ENCODE data around the gene ARL2BP.

Gene ARL2BP

DNA sequence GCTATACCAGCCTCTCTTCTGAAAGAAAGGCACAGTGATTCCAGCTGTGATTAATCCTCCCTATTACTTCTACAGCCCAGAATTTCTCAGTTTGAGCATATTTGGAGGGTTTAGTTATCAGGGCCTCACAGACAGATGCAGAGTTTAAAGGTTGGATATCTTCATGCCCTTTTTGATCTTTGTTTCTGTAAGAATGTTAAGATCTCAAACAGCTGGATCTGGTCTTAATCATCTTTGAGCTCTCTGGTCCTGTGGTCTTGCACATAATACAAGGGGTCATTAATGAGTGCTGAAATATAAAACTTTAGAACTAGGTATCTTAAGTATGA lies 9.1 kb upstream of the ARL2BP start:
- DNase-seq: no peak

DNA sequence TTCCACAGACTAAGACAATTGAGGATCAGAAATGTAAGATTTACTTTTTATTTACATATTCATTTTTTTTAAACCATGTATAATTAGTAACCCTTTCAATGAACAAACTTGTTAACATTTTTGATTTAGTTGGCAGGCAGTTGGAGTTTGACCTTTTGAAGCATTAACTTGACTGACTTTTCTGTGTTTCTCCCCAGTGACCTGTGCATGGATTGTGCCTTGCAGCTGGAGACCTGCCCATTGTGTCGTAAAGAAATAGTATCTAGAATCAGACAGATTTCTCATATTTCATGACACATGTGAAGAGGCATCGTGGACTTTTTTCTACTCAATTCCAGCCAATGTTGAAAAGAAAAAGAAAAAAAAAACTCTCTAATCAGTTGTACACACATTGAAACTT lies 6.4 kb upstream of the ARL2BP start:
- no peak for DNase-seq

- no peak for DNase-seq
Observed at GRCh38 chr16:57239107-57239506, 6.0 kb upstream of the ARL2BP start.

GRCh38 chr16:57240851-57241250 lies 4.2 kb upstream of the ARL2BP start:
- DNase-seq: no peak

GRCh38 chr16:57242650-57243049 lies 2.4 kb upstream of the ARL2BP start:
- DNase-seq: no peak

GRCh38 chr16:57244463-57244766 lies 644 bp upstream of the ARL2BP start:
- DNase-seq: no peak

DNA sequence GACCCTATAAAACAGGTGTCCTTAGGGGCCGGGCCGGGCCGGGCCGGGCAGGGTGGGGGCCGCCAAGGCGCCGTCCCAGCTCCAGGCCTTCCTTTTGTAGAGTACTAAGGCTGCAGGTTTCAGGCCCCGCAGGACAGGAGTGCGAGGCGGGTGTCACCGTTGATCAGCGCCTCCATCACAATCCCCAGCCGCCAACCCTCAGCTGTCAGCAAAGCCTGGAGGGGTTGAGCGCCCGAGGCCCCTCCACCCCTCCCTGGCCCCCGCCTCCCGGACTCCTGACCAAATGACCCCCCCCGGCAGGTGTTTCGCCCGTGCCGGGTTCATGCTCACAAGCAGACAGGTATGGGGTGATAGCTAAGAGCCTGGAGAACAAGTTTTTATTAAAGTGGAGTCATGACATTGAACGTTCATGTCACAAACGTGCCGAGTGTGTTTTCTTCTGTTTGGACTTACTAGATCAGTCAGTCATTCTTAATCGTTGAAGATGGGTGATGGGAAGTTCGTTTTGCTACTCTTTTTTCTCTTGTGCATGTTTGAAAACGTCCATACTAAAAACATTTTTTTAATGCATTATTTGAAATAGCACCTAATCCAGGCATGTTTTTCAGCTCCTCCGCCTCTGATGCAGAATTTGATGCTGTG lies 534 bp downstream of the ARL2BP start:
- DNase-seq: no peak

DNA sequence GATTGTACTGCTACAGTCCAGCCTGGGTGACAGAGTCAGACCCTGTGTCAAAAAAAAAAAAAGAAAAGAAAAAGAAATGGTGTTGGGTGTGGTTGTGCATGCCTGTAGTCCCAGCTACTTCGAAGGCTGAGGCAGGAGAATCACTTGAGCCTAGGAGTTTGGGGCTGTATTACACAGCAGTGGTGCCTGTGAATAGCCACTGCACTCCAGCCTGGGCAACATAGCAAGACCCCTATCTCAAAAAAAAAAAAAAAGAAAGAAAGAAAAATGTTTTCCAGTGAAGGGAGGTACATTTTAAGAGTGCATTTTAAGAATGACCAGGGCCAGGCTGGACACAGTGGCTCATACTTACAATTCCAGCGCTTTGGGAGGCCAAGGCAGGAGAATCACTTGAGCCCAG lies 6.3 kb downstream of the ARL2BP start:
- DNase-seq: no peak

- DNase-seq: no peak
Observed at GRCh38 chr16:57252148-57252721, 7.2 kb downstream of the ARL2BP start.

DNA sequence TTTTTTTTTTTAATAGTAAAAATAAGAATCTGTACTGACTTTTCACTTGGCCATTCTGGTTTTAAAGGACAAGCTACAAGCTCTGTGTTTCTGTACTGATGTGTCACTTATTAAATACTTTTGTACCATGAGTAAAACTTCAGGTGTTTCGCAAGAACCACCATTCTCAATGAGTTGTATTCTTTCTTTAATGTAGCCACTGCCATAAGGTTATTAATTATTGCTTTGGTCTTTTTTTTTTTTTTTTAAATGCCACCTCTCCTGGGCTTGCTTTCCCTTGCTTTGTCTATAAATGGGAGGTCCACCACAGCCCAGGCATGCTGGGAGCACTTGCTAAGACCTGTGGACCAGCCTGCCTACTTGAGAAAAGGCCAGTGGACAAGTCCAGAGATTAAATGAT lies 8.4 kb downstream of the ARL2BP start:
- no peak for DNase-seq

DNA sequence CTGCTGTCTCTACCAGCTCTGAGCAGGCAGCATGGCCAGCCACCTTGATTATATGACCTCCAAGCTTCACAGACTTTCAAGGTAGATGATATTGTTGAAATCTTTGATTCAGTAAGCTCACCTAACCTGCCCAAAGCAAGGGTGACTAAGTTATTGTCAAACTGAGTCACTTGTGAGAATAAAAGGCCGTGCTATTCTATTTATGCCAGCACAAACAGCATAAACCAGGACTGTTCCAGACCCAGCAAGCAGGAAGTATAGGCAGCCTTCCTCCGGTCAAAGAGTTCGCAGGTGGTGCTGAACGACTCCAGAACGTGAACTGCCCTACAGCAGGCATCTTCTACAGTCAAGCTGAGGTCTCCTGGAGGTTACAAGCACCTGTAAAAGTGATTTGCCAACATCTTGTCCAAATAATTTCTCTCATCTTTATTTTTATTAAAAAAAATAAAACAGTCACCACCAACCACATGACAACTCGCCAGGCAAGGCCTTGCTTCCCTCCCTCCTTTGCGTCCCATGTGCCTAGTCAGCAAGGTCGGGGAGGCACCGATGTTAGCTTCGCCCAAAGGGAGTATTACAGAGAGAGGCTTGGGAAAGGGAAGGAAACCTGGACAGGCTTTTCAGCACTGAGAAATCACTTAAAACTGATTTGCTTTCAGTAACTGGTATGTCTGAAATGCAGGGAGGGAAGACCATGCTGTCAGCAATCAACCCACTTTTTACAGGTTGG lies 10.8 kb downstream of the ARL2BP start:
- DNase-seq: no peak

GRCh38 chr16:57256601-57257395 lies 11.7 kb downstream of the ARL2BP start:
- DNase-seq: no peak

DNA sequence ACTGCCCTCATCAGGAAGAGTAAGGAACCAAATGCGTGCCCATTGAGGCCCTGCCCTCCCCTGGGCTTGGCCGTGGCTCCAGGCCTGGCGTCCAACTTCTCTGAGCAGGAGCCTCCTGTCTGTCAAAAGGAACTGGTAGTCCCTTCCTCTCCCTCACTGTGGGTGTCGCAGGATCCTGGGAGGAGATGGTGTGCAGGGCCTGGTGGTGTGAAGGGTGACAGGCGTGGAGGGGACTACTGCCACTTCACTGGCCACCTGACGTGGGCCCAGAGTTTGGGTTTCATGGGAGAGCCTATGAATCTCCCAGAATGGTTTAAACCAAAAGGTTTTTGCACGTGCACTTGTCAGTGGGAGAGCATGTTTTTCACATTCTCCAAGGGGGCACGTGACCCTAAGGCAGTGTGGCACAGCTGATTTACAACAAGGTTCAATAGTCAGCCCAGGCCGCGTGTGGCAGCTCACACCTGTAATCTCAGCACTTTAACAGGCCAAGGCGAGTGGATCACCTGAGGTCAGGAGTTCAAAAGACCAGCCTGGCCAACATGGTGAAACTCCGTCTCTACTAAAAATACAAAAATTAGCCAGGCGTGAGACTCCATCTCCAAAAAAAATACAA lies 12.5 kb downstream of the ARL2BP start:
- no peak for DNase-seq

DNA sequence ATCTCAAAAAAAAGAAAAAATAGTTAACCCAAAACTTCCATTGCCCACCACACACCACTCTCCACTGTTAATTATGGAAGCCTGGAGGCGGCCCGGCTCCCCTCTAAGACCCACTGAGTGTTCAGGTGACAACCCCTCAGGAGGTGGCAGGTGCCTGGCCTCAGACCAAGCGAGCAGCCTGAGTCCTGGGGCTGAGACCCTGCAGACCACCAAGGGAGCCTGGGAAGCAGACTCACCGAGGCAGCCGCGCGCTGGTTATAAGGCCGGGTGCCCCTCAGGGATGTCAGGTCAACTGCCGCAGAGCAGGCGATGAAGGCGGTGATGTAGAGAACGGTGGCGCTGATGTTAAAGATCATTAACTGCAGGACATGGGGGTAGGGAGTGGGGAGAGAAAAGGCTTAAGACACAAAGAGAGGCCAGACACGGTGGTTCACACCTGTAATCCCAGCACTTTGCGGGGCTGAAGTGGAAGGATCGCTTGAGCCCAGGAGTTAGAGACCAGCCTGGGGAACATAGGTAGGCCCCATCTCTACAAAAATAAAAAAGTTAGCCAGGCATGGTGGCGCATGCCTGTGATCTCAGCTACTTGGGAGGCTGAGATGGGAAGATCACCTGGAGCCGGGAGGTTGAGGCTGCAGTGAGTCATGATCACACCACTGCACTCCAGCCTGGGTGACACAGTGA lies 13.3 kb downstream of the ARL2BP start:
- DNase-seq: no peak

GRCh38 chr16:57258910-57259475 lies 13.9 kb downstream of the ARL2BP start:
- DNase-seq: no peak

DNA sequence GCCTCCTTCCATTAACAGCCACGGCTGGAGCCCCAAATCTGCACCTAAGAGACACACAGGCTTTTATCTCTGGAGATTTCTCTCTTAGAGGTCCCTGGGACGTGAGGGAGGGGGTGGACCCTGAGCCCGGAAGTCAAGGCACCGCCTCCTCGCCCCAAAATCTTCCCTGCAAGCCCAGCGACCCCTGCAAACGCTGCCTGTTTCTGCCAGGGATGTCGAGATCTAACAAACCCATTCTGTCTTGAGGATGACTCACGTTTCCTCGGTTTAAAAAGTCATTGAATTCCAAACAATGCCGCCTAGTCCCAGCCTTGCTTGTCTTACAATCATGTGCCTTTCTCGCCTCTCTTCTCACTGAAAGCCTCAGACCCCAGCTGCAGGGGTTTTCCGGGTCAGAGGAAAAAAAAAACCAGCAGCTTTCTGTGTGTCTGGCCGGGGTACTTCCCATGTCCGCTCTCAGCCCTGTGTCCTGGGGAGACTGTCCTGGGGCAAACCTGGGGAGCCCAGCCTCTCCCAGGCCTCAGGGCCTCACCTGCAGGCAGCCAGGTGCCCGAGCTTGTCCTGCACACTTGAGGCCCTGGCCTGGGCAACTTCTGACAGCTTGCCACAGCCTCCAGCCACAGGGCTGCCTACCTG lies 15.4 kb downstream of the ARL2BP start:
- DNase-seq: no peak

DNA sequence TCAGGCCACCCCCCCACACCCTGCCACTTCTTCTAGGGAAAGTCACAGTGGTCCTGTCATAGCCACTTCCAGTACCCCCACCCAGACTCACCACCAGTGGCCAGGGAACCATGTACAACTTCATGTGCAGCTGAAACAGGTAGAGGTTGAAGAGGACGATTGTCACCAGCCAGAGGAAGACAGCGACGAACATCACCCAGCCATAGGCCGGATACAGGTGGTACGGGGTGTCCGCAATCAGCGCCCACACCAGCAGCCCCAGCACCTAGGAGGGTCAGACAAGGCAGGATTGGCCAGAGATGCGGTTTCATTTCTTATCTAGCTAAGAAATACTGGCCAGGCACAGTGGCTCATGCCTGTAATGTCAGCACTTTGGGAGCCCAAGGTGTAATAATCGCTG lies 16.7 kb downstream of the ARL2BP start:
- DNase-seq: no peak

DNA sequence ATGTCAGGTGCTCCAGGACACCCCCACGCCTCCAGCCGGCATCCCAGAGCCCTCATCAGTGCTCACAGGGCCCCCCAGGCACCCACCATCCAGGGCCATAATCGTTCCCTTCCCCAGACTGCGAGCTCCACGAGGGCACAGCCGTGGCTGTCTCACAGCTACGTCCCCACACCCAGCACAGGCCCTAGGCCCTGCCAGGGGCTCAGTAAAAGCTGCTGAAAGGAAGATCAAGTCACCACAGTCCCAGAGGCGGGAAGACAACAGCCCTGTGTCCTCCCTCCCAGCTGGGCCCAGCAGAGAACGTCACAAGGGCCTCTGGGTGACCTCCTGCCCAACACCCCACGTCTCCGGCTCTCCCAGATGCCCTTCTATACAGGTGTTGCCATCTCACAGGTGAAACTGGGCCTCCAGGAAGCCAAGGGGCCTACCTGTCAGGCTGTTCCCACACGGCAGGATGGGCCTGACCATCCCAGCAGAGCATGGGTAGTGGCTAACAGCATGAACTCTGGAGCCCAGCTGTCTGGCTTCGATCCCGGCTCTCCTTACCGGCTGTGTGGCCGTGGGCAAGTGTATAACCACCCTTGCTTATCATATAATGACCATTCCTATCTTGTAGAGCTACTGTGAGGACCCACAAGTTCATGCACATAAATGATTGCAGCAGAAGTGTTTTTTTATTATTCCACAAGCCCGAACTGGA lies 17.9 kb downstream of the ARL2BP start:
- no peak for DNase-seq

- no peak for DNase-seq
Observed at GRCh38 chr16:57263541-57264351, 18.7 kb downstream of the ARL2BP start.

- DNase-seq: no peak
Observed at GRCh38 chr16:57264381-57264780, 19.3 kb downstream of the ARL2BP start.

DNA sequence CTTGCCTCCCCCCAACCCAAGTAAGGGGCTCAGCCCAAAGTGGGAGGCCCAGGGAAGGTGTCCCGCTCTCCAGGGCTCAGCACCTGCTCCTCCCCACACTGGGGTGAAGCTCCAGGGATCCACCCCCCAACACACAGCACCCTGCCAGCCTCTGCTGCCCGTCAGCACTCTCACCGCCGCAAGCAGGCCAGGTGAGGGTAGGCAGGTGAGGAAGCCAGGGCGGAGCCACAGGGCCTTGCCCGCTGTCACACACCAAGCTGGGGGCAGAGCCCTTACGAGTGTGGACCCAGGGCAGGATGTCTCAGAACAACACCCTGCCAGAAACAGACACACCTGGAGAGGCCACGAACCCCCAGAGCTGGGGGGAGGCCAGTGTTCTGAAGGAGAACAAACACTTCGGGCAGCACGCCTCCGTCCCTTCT lies 19.9 kb downstream of the ARL2BP start:
- no peak for DNase-seq
